HG03558 (cell line): ENCODE measurements around the gene CTAG1A.
"Not testable (repeated sequence)": the region's sequence is repeated elsewhere in the genome, so short reads cannot be mapped to it uniquely, and the experiment has no call there.

Source experiments
- ATAC-seq: cut with Tn5 transposase; IDR thresholded peaks from one replicate; pipeline ENCODE4 v1.9.1; 2021; ENCODE audit warnings: moderate number of reproducible peaks; ENCODE audit not compliant: unreplicated experiment; ENCODE audit errors: extremely low read depth

The CTAG1A gene

DNA sequence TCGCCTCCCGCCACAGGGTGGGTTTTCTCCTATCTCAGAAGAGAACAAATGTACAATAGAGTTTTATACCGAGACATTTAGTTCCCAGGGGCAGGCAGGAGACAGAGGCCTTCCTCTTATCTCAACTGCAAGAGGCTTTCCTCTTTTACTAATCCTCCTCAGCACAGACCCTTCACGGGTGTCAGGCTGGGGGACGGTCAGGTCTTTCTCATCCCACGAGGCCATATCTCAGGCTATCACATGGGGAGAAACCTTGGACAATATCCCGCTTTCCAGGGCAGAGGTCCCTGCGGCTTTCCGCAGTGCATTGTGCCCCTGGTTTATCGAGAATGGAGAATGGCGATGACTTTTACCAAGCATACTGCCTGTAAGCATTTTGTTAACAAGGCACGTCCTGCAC, 23.9 kb downstream of the CTAG1A start:
- ATAC-seq, result not testable (repeated sequence)

DNA sequence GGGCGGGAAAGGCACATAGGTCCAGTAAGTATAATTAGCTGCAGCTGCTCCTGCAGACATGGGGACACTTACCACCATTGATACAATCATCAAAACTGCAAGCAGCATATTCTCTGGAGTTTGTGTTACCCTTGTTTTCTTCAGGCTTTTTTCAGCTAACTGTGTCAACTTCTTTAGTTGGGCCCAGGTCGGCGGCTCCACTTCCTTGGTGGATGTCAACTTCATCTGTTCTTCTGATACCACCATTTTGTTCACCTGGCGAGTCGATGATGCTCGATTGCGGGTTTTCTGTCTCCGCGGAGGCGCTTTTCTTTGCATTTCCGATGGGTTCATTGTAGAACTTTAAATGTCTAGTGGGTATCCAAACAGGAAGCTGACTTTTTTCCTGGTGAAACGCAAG, 26.2 kb downstream of the CTAG1A start:
- ATAC-seq, result not testable (repeated sequence)

GRCh38 chrX:154613586-154613985, 28.7 kb downstream of the CTAG1A start:
- not testable (repeated sequence) for ATAC-seq

GRCh38 chrX:154619182-154619581, 34.2 kb downstream of the CTAG1A start, which contains the start of gene CTAG1B:
TSS of gene CTAG1B (minus strand) at chrX:154619282. CDS start at chrX:154619218, 64 bp downstream.
- not testable (repeated sequence) for ATAC-seq

GRCh38 chrX:154620767-154621414, 36.0 kb downstream of the CTAG1A start:
- not testable (repeated sequence) for ATAC-seq

GRCh38 chrX:154628960-154629359, 44.0 kb downstream of the CTAG1A start:
- ATAC-seq, result not testable (repeated sequence)

DNA sequence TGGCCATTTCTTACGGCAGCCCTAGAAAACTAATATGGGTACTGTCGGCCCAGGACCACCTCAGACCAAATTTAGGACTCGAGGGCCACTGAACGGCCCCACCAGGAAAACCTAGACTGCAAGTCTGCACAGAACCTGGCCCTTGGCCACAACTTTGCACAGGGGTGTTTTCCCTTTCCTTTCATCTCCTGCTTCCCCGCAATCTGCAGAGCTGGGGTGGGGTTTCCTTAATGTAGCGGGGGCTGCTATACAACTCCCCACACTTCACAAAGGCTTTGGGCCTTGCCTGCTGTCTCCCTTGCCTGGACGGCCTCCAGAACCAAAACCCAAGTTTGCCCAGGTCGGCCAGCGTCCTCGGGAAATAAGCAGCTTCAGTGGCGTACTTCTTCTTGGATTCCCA, 46.0 kb downstream of the CTAG1A start:
- ATAC-seq, result not testable (repeated sequence)

DNA sequence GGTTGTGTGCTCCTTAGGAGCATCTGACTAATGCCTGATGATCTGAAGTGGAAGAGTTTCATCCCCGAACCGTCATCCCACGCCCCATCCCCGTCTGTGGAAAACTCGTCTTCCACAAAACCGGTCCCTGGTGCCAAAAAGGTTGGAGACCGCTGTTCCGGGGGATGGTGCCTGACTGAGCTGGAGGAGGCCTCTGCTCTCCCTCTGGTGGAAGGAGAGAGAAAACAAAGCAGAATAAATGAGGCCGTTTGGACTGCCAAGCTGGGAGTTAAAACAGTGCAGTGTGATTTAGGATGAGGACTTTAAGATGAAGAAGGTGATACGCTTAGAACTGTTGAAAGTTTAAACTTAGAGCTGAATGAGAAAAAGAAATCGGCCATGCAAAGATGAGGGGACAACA, 48.7 kb downstream of the CTAG1A start:
- ATAC-seq, result not testable (repeated sequence)
